Measurements from ENCODE around the gene NCKAP1. TPM values are rescaled to one million over a fixed set of nuclear protein-coding genes. Genes with fewer than 3 reads are reported as not detected.
A peak's percentile ranks its signal among the peaks of the same experiment; 100 is the strongest.

The NCKAP1 gene
- total and polyA plus RNA-seq, 2 donors (not counting 3 experiments of a cell fraction or from before 2014, with no cell fraction given): 49.4 to 130 TPM

DNA sequence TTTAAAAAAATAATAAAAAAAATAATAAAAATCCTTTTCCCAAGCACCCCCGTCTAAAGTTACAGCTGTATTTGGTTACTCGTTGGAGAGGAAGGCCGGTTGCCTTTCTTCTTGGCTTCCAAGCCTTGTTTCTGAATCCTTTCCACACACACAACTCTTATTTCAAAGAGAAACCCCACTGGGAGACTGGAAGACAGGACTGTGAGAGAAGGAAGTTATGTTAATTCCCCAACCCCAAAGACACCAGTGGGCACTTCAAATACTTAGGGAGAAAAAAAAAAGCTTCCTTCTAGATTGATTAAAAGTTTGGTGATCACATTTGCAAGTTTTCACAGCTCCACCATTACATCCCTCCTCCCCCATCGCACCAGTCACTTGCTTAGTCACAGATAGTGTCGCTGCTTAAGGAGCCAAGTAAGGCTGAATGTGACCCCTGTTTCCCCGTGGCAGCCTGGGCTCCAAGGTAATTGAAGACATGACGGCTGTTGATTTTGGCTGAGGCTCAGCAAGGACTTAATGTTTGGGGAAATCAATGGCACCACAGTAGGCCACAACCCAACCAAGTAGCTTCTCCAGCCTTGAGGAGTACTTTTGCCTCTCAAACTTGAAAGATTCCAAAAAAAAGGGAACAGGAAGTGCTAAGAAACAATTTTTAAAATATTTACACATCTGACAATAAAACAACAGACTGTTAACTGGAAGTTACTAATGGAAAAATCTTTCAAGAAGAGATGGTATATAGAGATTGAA is 131.0 kb downstream of the NCKAP1 start:
- FAIRE-seq: no peak
- no peak for TF ChIP-seq POLR2AphosphoS5 (IDR thresholded peaks at IDR 0.05; ENCODE audit: insufficient read depth, low read depth, low read length)
- no peak for TF ChIP-seq POLR2A (IDR thresholded peaks at IDR 0.05; ENCODE audit: low read depth, low read length)
- no peak for TF ChIP-seq JUN (IDR thresholded peaks at IDR 0.05; ENCODE audit: borderline replicate concordance, insufficient read depth, insufficient read length, low read depth)
- no peak for TF ChIP-seq GATA2 (IDR thresholded peaks at IDR 0.05; ENCODE audit: insufficient read depth, insufficient read length, low read depth, low read length)
- no peak for TF ChIP-seq EZH2 (IDR thresholded peaks at IDR 0.05; ENCODE audit: borderline replicate concordance, low read depth, low read length, severe bottlenecking)
- TF ChIP-seq FOS (IDR thresholded peaks at IDR 0.05; ENCODE audit: borderline replicate concordance, insufficient read depth, low read length): no peak
- TF ChIP-seq, protein P1, sequence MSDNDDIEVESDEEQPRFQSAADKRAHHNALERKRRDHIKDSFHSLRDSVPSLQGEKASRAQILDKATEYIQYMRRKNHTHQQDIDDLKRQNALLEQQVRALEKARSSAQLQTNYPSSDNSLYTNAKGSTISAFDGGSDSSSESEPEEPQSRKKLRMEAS (IDR thresholded peaks at IDR 0.05; ENCODE audit: insufficient read depth, insufficient read length): no peak
- TF ChIP-seq, protein P2, sequence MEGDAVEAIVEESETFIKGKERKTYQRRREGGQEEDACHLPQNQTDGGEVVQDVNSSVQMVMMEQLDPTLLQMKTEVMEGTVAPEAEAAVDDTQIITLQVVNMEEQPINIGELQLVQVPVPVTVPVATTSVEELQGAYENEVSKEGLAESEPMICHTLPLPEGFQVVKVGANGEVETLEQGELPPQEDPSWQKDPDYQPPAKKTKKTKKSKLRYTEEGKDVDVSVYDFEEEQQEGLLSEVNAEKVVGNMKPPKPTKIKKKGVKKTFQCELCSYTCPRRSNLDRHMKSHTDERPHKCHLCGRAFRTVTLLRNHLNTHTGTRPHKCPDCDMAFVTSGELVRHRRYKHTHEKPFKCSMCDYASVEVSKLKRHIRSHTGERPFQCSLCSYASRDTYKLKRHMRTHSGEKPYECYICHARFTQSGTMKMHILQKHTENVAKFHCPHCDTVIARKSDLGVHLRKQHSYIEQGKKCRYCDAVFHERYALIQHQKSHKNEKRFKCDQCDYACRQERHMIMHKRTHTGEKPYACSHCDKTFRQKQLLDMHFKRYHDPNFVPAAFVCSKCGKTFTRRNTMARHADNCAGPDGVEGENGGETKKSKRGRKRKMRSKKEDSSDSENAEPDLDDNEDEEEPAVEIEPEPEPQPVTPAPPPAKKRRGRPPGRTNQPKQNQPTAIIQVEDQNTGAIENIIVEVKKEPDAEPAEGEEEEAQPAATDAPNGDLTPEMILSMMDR (IDR thresholded peaks at IDR 0.05; ENCODE audit: extremely low read depth in 1 of 2, insufficient read depth in 1 of 2, low read depth in 1 of 2, low read length in 2 of 2): no peak
- no peak for TF ChIP-seq MYC (IDR thresholded peaks at IDR 0.05; ENCODE audit: low read depth, low read length)

More for the DNA sequence above, 131.0 kb downstream of the NCKAP1 start:
- no peak overlapping the region for H2AFZ ChIP-seq (ENCODE audit: low read depth, low read length)
- ChIA-PET POLR2A (no interaction called here), CTCF (interaction anchor here (0.7 to 1.3 kb wide), 3 partner anchors 9 to 146 kb away, joined by 4 to 5 read pairs (median 4); no protein-coding TSS in a partner anchor)
- H3K27ac ChIP-seq (ENCODE audit: insufficient read depth, low read depth, low read length): no peak overlapping the region
- H3K27me3 ChIP-seq (ENCODE audit: control insufficient read depth in 2 of 2, insufficient read depth in 2 of 2, low read length in 2 of 2): no peaks in the 10 kb centered on the region
- H3K9me3 ChIP-seq (replicated peaks; ENCODE audit: control insufficient read depth, insufficient read depth, low read length): no peaks in the 10 kb centered on the region
- H3K36me3 ChIP-seq (ENCODE audit: control insufficient read depth in 2 of 2, extremely low read depth in 1 of 2, insufficient read depth in 2 of 2, low read length in 2 of 2): peaks cover 0 to 3% of the 10 kb centered on the region in 2 experiments
- peak; percentile 25 for DNase-seq (ENCODE audit: low read depth, low spot score)
- H3K4me2 ChIP-seq (ENCODE audit: insufficient read depth, low read length): no peak overlapping the region
- H3K4me1 ChIP-seq (ENCODE audit: control insufficient read depth, extremely low read depth, insufficient read depth, low read length): no peaks in the 10 kb centered on the region
- no peak overlapping the region for H3K4me3 ChIP-seq (replicated peaks in 1 of 3; ENCODE audit: insufficient read depth in 1 of 3, low read depth in 1 of 3, low read length in 3 of 3)
- no peaks in the 10 kb centered on the region for H3K79me2 ChIP-seq (ENCODE audit: control insufficient read depth, insufficient read depth, low read length)
- H4K20me1 ChIP-seq (replicated peaks; ENCODE audit: control insufficient read depth, extremely low read depth, insufficient read depth, low read length): no peaks in the 10 kb centered on the region
- no peak overlapping the region for H3K9ac ChIP-seq (replicated peaks; ENCODE audit: extremely low read depth, insufficient read depth, low read length)
- no TSS peak for BruUV-seq (replicated peaks)
- dilution Hi-C loops (cut with MboI; ENCODE audit: extremely low pct_ligation_motif_present, low sequenced_read_pairs) (no loop called here), intact Hi-C loops (cut with micrococcal nuclease) (no loop called here)
- H3K9me1 ChIP-seq (replicated peaks; ENCODE audit: control insufficient read depth, extremely low read depth, insufficient read depth, low read length): no peaks in the 10 kb centered on the region

All from endothelial cell of umbilical vein (primary cell).